ENCODE measurements around the gene SLC13A2.

GRCh38 chr17:28519236-28519635, 45.8 kb downstream of the SLC13A2 start:
- TF ChIP-seq, protein P1, sequence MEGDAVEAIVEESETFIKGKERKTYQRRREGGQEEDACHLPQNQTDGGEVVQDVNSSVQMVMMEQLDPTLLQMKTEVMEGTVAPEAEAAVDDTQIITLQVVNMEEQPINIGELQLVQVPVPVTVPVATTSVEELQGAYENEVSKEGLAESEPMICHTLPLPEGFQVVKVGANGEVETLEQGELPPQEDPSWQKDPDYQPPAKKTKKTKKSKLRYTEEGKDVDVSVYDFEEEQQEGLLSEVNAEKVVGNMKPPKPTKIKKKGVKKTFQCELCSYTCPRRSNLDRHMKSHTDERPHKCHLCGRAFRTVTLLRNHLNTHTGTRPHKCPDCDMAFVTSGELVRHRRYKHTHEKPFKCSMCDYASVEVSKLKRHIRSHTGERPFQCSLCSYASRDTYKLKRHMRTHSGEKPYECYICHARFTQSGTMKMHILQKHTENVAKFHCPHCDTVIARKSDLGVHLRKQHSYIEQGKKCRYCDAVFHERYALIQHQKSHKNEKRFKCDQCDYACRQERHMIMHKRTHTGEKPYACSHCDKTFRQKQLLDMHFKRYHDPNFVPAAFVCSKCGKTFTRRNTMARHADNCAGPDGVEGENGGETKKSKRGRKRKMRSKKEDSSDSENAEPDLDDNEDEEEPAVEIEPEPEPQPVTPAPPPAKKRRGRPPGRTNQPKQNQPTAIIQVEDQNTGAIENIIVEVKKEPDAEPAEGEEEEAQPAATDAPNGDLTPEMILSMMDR (IDR thresholded peaks at IDR 0.05), result no peak
- no peak for TF ChIP-seq POLR2A (IDR thresholded peaks at IDR 0.05)

Data from adrenal gland (tissue), 5 donors.